GM12891 (cell line): ENCODE results near the gene GIGYF1.

Source experiments
- PAX5 ChIP-seq: IDR thresholded peaks from 2 replicates; pipeline ENCODE4 v1.6.1; 2011; ENCODE audit warnings: low read length, moderate library complexity, mild to moderate bottlenecking; ENCODE audit not compliant: insufficient read depth, severe bottlenecking
- POLR2A ChIP-seq: IDR thresholded peaks from 2 replicates; pipeline ENCODE4 v1.6.1; 2011; ENCODE audit warnings: low read depth, low read length, control low read depth
- POLR2AphosphoS5 ChIP-seq: IDR thresholded peaks from 2 replicates; pipeline ENCODE4 v1.6.1; 2011; ENCODE audit warnings: low read depth, low read length, control low read depth
- SPI1 ChIP-seq: IDR thresholded peaks from 2 replicates; pipeline ENCODE4 v1.6.1; 2011; ENCODE audit warnings: low read depth, low read length, control low read depth
- TAF1 ChIP-seq: IDR thresholded peaks from 2 replicates; pipeline ENCODE4 v1.6.1; 2011; ENCODE audit warnings: low read depth, low read length, control low read depth

- TF ChIP-seq POLR2A (no peak), POLR2AphosphoS5 (no peak), TAF1 (no peak), PAX5 (no peak), SPI1 (no peak)
Observed at GRCh38 chr7:100655908-100656674, 38.0 kb downstream of the GIGYF1 start, which contains the start of gene ACTL6B.
